ENCODE results near the gene BCAS1.

The BCAS1 gene

DNA sequence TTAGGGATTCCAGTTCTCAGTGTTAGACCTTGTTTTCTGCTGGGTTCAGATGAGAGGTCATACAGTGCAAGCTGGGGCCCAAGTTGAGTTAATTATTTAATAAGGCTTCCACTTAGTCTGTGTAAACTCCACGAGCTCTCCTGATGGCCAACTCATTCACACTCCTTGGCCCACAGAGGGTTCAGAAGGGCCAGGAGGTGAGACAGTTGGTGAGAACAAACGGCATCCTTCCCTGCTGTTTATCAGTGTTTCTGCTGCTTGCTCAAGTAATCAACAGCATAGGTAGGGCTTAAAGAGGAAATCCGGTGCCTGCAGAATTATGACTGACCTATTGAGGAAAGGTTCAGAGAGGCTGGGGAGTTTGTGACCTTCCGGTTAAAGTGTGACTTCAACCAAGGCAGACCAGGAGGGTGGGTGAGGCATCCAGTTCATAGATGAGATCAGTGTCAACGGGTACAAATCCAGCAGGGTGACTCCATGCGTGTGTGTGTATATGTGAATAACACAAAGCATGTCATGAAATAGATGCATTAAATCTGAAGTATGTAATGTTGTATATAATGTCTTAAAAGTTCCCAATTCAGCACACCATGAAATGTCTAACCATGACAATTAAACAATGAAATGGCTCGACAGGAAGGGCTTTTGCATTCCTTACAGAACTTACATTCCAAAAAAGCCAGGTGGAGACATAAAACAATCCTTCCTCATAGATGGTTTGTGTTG, 37.4 kb upstream of the BCAS1 start:
- intact Hi-C loops (cut with micrococcal nuclease), result no loop called here
- Mint-ChIP-seq H3K4me1 (ENCODE audit: low read depth) (peaks cover 5% of the 10 kb centered on the region), H3K27me3 (no peaks in the 10 kb centered on the region), H3K36me3 (ENCODE audit: low read depth) (no peaks in the 10 kb centered on the region), H3K4me3 (no peak overlapping the region), H3K27ac (no peak overlapping the region), H3K9me3 (peaks cover 12% of the 10 kb centered on the region)

DNA sequence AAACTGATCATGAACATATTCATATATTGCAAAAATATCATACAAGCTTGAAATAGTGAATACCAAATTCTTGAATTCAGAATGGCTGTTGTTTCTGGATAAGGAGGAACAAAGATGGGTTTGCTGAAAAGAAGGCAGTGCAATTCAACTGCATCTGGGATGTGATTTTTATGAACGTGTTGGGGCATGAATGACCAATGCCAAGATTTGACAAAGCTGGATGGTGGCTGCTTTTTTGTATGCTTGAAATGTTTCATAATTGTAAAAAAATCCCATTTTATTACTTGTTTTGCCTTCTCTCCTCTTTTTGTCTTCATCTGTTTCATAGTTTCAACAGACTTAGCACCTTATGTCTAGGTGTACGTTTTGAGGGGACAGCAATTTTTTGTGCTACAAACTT, 36.8 kb upstream of the BCAS1 start:
- Mint-ChIP-seq H3K4me3 (no peak overlapping the region), H3K36me3 (ENCODE audit: low read depth) (no peaks in the 10 kb centered on the region), H3K27ac (no peak overlapping the region), H3K27me3 (no peaks in the 10 kb centered on the region), H3K4me1 (ENCODE audit: low read depth) (peaks cover 5% of the 10 kb centered on the region), H3K9me3 (peaks cover 12% of the 10 kb centered on the region)
- intact Hi-C loops (cut with micrococcal nuclease), result no loop called here

- intact Hi-C loops (cut with micrococcal nuclease), result no loop called here
- H3K9me3 Mint-ChIP-seq, result peaks cover 2% of the 10 kb centered on the region
- no peaks in the 10 kb centered on the region for H3K27me3 Mint-ChIP-seq
- H3K4me1 Mint-ChIP-seq (ENCODE audit: low read depth), result peaks cover 5% of the 10 kb centered on the region
- no peak overlapping the region for H3K4me3 Mint-ChIP-seq
- no peaks in the 10 kb centered on the region for H3K36me3 Mint-ChIP-seq (ENCODE audit: low read depth)
- H3K27ac Mint-ChIP-seq, result no peak overlapping the region
Observed at GRCh38 chr20:54106162-54106561, 35.8 kb upstream of the BCAS1 start.

- intact Hi-C loops (cut with micrococcal nuclease), result no loop called here
- Mint-ChIP-seq H3K9me3 (no peaks in the 10 kb centered on the region), H3K27me3 (no peaks in the 10 kb centered on the region), H3K4me3 (no peak overlapping the region), H3K4me1 (ENCODE audit: low read depth) (peaks cover 5% of the 10 kb centered on the region), H3K27ac (no peak overlapping the region), H3K36me3 (ENCODE audit: low read depth) (no peaks in the 10 kb centered on the region)
Observed at GRCh38 chr20:54105653-54106052, 35.3 kb upstream of the BCAS1 start.

DNA sequence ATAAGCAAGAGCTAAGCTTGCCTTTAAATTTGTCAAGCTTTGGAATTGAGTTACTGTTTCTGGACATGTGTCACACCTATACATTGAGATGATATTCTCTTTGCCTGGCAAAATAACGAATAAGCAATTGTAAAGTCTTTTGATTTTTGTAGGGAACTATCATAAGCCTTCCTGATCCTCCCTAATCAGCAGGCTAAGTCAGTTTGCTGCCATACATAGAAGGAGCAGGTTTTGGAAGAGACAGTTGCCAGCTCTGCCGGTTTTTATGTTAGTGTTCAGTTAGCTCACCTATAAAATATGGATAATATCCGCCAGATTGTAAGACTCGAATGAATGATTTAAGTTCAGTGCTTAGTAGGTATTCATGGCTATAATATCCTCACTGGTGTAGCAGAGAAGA, 34.4 kb upstream of the BCAS1 start:
- Mint-ChIP-seq H3K36me3 (ENCODE audit: low read depth) (no peaks in the 10 kb centered on the region), H3K27me3 (no peaks in the 10 kb centered on the region), H3K9me3 (no peaks in the 10 kb centered on the region), H3K27ac (no peak overlapping the region), H3K4me3 (no peak overlapping the region), H3K4me1 (ENCODE audit: low read depth) (peaks cover 5% of the 10 kb centered on the region)
- intact Hi-C loops (cut with micrococcal nuclease), result no loop called here

GRCh38 chr20:54103762-54104600, 33.6 kb upstream of the BCAS1 start:
- Mint-ChIP-seq H3K36me3 (ENCODE audit: low read depth) (no peaks in the 10 kb centered on the region), H3K4me1 (ENCODE audit: low read depth) (peaks cover 6% of the 10 kb centered on the region), H3K9me3 (no peaks in the 10 kb centered on the region), H3K27me3 (no peaks in the 10 kb centered on the region), H3K27ac (no peak overlapping the region), H3K4me3 (no peak overlapping the region)
- intact Hi-C loops (cut with micrococcal nuclease), result no loop called here

DNA sequence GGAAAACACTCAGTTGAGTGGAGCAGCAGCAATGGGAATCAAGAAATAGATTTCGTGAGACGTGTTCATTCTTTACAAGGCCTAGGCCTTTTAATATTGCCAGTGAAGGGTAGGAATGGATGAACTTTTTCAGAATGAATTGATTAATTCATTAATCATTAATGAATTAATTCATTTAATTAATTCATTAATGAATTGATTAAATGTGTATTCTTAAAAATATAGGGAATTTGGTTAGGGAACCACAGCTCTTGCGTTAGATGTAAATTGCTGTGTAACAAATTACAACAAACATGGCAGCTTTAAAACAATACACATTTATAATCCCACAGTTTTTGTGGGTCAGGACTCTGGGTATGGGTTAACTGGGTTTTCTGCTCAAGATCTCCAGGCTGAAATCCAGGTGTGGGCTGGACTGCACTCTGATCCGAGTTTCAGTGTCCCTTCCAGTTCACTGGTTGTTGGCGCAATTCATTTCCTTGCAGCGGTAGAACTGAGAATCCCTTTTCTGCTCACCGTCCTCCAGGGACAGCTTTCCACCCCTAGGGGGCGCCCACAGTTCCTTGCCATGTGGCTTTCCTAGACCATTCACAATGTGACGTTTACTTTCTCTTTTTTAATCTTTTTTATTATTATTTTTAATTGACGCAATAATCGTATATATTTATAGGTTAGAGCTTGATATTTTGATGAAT, 32.8 kb upstream of the BCAS1 start:
- Mint-ChIP-seq H3K4me1 (ENCODE audit: low read depth) (peaks cover 14% of the 10 kb centered on the region), H3K4me3 (no peak overlapping the region), H3K27me3 (no peaks in the 10 kb centered on the region), H3K36me3 (ENCODE audit: low read depth) (no peaks in the 10 kb centered on the region), H3K27ac (no peak overlapping the region), H3K9me3 (no peaks in the 10 kb centered on the region)
- intact Hi-C loops (cut with micrococcal nuclease), result no loop called here

- no peak overlapping the region for H3K4me3 Mint-ChIP-seq
- H3K9me3 Mint-ChIP-seq, result no peaks in the 10 kb centered on the region
Observed at GRCh38 chr20:54102543-54102942, 32.1 kb upstream of the BCAS1 start.

DNA sequence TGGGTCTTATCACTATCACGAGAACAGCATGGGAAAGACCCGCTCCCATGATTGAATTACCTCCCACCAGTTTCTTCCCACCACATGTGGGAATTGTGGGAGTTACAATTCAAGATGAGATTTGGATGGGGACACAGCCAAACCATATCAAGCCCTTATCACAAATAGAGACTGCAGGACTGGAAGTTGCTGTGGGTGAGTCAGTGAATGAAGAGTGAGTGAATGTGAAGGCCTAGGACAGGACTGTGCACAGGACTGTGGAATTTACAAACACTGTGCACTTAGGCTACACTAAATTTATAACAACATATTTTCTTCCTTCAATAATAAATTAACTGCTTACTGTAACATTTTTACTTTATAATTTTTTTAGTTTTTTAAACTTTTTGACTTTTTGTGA, 30.2 kb upstream of the BCAS1 start:
- Mint-ChIP-seq H3K36me3 (ENCODE audit: low read depth) (no peaks in the 10 kb centered on the region), H3K9me3 (no peaks in the 10 kb centered on the region), H3K27me3 (no peaks in the 10 kb centered on the region), H3K27ac (no peak overlapping the region), H3K4me1 (ENCODE audit: low read depth) (peaks cover 17% of the 10 kb centered on the region), H3K4me3 (no peak overlapping the region)
- intact Hi-C loops (cut with micrococcal nuclease), result no loop called here

More at GRCh38 chr20:54102543-54102942, 32.1 kb upstream of the BCAS1 start:
- Mint-ChIP-seq H3K4me1 (ENCODE audit: low read depth) (peaks cover 17% of the 10 kb centered on the region), H3K27me3 (no peaks in the 10 kb centered on the region), H3K27ac (no peak overlapping the region), H3K36me3 (ENCODE audit: low read depth) (no peaks in the 10 kb centered on the region)
- intact Hi-C loops (cut with micrococcal nuclease), result no loop called here

- intact Hi-C loops (cut with micrococcal nuclease), result no loop called here
- Mint-ChIP-seq H3K4me1 (ENCODE audit: low read depth) (peaks cover 12% of the 10 kb centered on the region), H3K27me3 (no peaks in the 10 kb centered on the region), H3K9me3 (no peaks in the 10 kb centered on the region), H3K4me3 (no peak overlapping the region), H3K36me3 (ENCODE audit: low read depth) (no peaks in the 10 kb centered on the region), H3K27ac (no peak overlapping the region)
Observed at GRCh38 chr20:54099894-54100293, 29.5 kb upstream of the BCAS1 start.

GRCh38 chr20:54098047-54098446, 27.7 kb upstream of the BCAS1 start:
- H3K4me1 Mint-ChIP-seq (ENCODE audit: low read depth), result peaks cover 11% of the 10 kb centered on the region
- H3K27me3 Mint-ChIP-seq, result no peaks in the 10 kb centered on the region
- no peak overlapping the region for H3K27ac Mint-ChIP-seq
- intact Hi-C loops (cut with micrococcal nuclease), result no loop called here
- H3K4me3 Mint-ChIP-seq, result no peak overlapping the region
- no peaks in the 10 kb centered on the region for H3K9me3 Mint-ChIP-seq
- no peaks in the 10 kb centered on the region for H3K36me3 Mint-ChIP-seq (ENCODE audit: low read depth)

- peaks cover 11% of the 10 kb centered on the region for H3K4me1 Mint-ChIP-seq (ENCODE audit: low read depth)
- no peak overlapping the region for H3K27ac Mint-ChIP-seq
- no peaks in the 10 kb centered on the region for H3K36me3 Mint-ChIP-seq (ENCODE audit: low read depth)
- H3K4me3 Mint-ChIP-seq, result no peak overlapping the region
- no peaks in the 10 kb centered on the region for H3K9me3 Mint-ChIP-seq
- H3K27me3 Mint-ChIP-seq, result no peaks in the 10 kb centered on the region
- intact Hi-C loops (cut with micrococcal nuclease), result loop anchor here (2.0 kb wide), 1 partner anchor 550 kb away; no protein-coding TSS in a partner anchor
Observed at GRCh38 chr20:54097236-54097529, 26.8 kb upstream of the BCAS1 start.

GRCh38 chr20:54095824-54096223, 25.4 kb upstream of the BCAS1 start:
- intact Hi-C loops (cut with micrococcal nuclease), result loop anchor here (1.0 to 2.0 kb wide), 2 partner anchors 103 to 551 kb away; no protein-coding TSS in a partner anchor
- H3K4me1 Mint-ChIP-seq (ENCODE audit: low read depth), result peaks cover 12% of the 10 kb centered on the region
- no peaks in the 10 kb centered on the region for H3K36me3 Mint-ChIP-seq (ENCODE audit: low read depth)
- H3K27me3 Mint-ChIP-seq, result no peaks in the 10 kb centered on the region
- no peak overlapping the region for H3K4me3 Mint-ChIP-seq
- no peak overlapping the region for H3K27ac Mint-ChIP-seq
- no peaks in the 10 kb centered on the region for H3K9me3 Mint-ChIP-seq

- intact Hi-C loops (cut with micrococcal nuclease), result no loop called here
- H3K27ac Mint-ChIP-seq, result no peak overlapping the region
- H3K27me3 Mint-ChIP-seq, result no peaks in the 10 kb centered on the region
- H3K4me1 Mint-ChIP-seq (ENCODE audit: low read depth), result peaks cover 19% of the 10 kb centered on the region
- H3K4me3 Mint-ChIP-seq, result no peak overlapping the region
- no peaks in the 10 kb centered on the region for H3K9me3 Mint-ChIP-seq
- H3K36me3 Mint-ChIP-seq (ENCODE audit: low read depth), result no peaks in the 10 kb centered on the region
Observed at GRCh38 chr20:54094268-54094580, 23.8 kb upstream of the BCAS1 start.

Measured in dendritic cell treated with granulocyte-macrophage colony-stimulating factor and Interleukin-4, amounts not matched to agents 40 ng/mL and 50 ng/mL, for 4 days (primary cell).